ENCODE measurements around the gene NFKBIL1. TPM values are rescaled to one million over a fixed set of nuclear protein-coding genes. Genes with fewer than 3 reads are reported as not detected.

Gene NFKBIL1
- total RNA-seq, 1 experiment from 2014 or later = 15.1 TPM

- H2BK20ac ChIP-seq (ENCODE audit: low read depth, low read length, poor library complexity, severe bottlenecking) = no peak overlapping the region
- H3T11ph ChIP-seq (ENCODE audit: low read length) = no peak overlapping the region
- peaks cover 9% of the 10 kb centered on the region for H3K23me2 ChIP-seq (ENCODE audit: insufficient read length, low read depth, low read length, poor library complexity, severe bottlenecking)
- H3K4me1 Mint-ChIP-seq = peaks cover 34 to 36% of the 10 kb centered on the region in 2 experiments
- H3K9ac ChIP-seq (ENCODE audit: extremely low read depth, insufficient read length, low read length) = peak overlapping the region; percentile 29
- no peak overlapping the region for H3K27ac ChIP-seq (ENCODE audit: insufficient read length, low read depth, low read length)
- H2BK12ac ChIP-seq (ENCODE audit: insufficient read length, low read depth, low read length) = no peak overlapping the region
- peak overlapping the region; percentile 77 for H3K18ac ChIP-seq (ENCODE audit: insufficient read length, low read depth, low read length)
- no peak for TF ChIP-seq CTCF (conservative IDR thresholded peaks at IDR 0.05)
- no peak overlapping the region for H3K4ac ChIP-seq (ENCODE audit: low read depth, low read length)
- peaks cover 2% of the 10 kb centered on the region; the same call in 1 of the 2 replicates for H3K4me1 ChIP-seq (ENCODE audit: insufficient read depth, low read length)
- no peak overlapping the region for H4K8ac ChIP-seq (replicated peaks; ENCODE audit: insufficient read length, low read depth, low read length)
- H3K9me3 Mint-ChIP-seq = no peaks in the 10 kb centered on the region; a peak in 1 of 5 replicates
- H2BK15ac ChIP-seq (ENCODE audit: low read depth, low read length) = no peak overlapping the region
- no peaks in the 10 kb centered on the region for H3K9me3 ChIP-seq (ENCODE audit: control insufficient read depth, low read depth, low read length)
- H4K91ac ChIP-seq (ENCODE audit: insufficient read length, low read depth, low read length) = no peak overlapping the region
- DNase-seq = no peak
- H4K20me1 ChIP-seq (ENCODE audit: control insufficient read depth, insufficient read depth, insufficient read length) = no peaks in the 10 kb centered on the region
- peak overlapping the region; percentile 84 to 94 for H3K4me3 Mint-ChIP-seq
- H3K27me3 ChIP-seq (ENCODE audit: insufficient read depth, low read length) = no peaks in the 10 kb centered on the region
- H4K5ac ChIP-seq (ENCODE audit: insufficient read length, low read depth, low read length) = no peak overlapping the region
- H3K14ac ChIP-seq (ENCODE audit: insufficient read depth, low read length) = peak overlapping the region; percentile 85
- H3K27ac Mint-ChIP-seq = peak overlapping the region; percentile 9 to 93 (median 23); a peak in 5 of 7 replicates
- H2BK120ac ChIP-seq (ENCODE audit: low read depth, low read length, poor library complexity, severe bottlenecking) = no peak overlapping the region
- no peak overlapping the region for H3K56ac ChIP-seq (ENCODE audit: insufficient read length, low read depth, low read length)
- no peak overlapping the region for H2AFZ ChIP-seq (ENCODE audit: low read length)
- no CpG with 5 or more reads among the region's 21 CpGs for WGBS (ENCODE audit: extremely low coverage, insufficient read length, low lambda C conversion rate)
- no peaks in the 10 kb centered on the region for H3K36me3 Mint-ChIP-seq (ENCODE audit: insufficient read depth in 1 of 3, low read depth in 3 of 3)
- H2AK5ac ChIP-seq (ENCODE audit: insufficient read length, low read length) = no peak overlapping the region
- no peaks in the 10 kb centered on the region for H3K79me1 ChIP-seq (ENCODE audit: insufficient read depth, low read depth, low read length, poor library complexity, severe bottlenecking)
- peak overlapping the region; percentile 67 for H3K4me2 ChIP-seq (ENCODE audit: insufficient read depth, insufficient read length, low read length)
- no peaks in the 10 kb centered on the region for H3K79me2 ChIP-seq (ENCODE audit: insufficient read depth, low read length)
- peaks cover 32% of the 10 kb centered on the region for H3K27me3 Mint-ChIP-seq (ENCODE audit: low read depth)
- no peak overlapping the region for H3K23ac ChIP-seq (ENCODE audit: insufficient read length, low read depth, low read length)
- H2BK5ac ChIP-seq (ENCODE audit: insufficient read length, low read length) = no peak overlapping the region
Measured at GRCh38 chr6:31581434-31582229, 34.2 kb downstream of the NFKBIL1 start.

All from H9 (cell line).